GM18858 (cell line): ENCODE results near the gene TLR1.
"Not testable (repeated sequence)": the region's sequence is repeated elsewhere in the genome, so short reads cannot be mapped to it uniquely, and the experiment has no call there.

Source experiments
- ATAC-seq: cut with Tn5 transposase; IDR thresholded peaks from one replicate; pipeline ENCODE4 v1.9.1; 2021; ENCODE audit not compliant: unreplicated experiment

TLR1 gene

DNA sequence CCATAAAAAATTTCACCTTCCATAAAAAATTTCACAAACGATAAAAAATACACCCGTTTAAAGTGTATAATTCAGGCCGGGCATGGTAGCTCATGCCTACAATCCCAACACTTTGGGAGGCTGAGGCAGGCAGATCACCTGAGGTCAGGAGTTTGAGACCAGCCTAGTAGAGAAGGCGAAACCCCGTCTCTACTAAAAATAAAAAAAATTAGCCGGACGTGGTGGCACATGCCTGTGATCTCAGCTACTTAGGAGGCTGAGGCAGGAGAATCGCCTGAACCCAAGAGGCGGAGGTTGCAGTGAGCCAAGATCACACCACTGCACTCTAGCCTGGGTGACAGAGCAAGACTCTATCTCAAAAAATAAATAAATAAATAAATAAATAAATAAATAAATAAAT, 1.7 kb upstream of the TLR1 start:
- ATAC-seq = not testable (repeated sequence)

DNA sequence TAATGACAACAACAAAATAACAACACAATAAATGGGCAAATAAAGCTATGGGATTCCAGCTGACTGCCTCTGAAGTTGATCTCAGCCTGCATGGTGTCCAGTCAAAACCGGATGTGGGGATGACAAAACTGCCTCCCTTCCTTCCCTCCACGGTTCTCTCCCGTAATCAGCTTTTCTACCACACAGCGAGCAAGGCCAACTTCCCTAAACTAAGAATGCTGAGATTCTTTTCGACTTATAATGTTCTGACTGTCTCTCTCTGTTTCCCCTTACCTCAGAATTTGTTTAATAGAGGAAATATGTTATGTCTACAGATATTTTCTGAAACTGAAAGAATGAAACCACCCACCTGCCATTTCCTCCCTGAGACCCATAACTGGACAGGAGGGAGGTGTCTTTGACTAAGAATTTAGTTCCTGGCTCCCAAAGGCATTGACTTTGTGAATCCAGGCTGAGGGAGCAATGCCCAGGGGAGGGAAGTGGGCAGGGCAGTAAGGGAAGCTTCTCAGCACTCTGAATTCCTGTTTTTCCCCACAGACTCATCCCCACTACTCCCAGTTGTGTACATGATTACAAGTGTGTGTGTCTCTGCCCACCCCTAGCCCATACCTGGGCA, 1.0 kb upstream of the TLR1 start:
- peak; percentile 76 for ATAC-seq

DNA sequence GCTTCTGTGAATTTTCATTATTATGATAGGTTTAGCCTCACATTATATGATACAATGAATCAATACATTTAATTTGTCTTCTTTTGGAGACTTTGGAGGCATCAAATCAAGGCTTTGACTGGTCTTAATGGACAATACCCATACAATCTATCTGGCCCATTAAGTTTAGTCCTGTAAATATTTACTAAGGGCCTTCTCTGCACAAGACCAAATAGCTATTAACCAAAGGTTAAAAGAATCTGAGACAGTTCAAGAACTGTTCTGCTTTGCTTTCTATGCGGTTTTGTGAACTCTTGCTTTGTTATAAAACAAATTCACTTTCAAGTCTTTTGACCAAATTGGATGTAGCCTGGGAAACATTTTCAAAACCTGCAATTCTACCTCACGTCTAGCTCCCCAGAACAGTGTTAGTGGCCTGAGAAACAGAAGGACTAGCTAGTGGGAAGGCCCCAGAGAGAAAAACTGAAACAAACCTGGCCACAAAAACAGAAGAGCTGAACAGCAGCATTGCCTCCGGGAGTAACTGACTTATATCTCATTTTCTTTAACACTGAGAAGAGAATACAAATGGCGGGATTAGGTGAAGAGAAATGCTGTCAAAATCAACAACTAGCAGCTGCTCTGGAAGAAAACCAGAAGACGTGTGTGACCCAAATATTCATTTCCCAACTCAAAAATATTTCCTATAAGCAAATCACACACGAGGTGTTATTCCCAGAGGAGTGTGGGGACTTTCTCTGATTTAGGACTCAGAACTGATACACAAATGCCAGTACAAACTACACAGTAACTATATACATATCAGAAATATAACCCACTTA, 548 bp downstream of the TLR1 start:
- peak; percentile 35 for ATAC-seq

DNA sequence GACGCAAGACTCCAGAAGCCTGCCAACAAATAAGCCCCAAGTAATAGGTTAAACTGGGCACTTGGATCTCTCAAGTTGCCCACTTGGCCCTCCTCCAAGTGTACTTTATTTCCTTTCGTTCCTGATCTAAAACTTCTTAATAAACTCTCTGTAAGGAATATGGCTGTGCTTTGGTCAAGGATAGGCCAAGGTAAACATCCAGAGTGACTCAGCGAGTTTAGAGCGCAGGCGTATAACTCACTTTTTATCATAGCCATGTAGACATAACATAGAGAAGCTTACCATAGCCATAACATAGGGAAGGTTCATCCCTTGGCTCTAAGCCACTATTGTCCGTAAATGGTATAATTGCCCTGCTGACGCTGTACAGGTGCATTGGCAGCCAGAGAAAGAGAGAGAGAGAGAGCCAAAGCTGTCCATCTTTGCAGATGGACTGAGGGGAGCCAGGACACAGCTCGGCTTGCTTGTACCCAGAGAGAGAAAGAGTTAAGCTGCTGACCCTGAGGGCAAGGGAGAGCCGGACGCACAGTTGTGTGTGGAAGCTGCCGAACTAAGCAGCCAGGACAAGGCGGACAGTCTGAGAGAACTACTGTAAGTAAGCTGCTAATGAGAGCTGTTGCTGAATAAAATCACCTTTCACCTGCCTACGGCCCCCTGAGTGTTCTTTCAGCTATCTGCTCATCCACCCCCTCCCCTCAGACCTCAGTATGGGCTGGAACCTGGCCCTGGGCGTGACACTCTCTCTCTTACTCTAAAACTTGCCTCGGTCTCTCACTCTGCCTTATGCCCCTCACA, 1.8 kb downstream of the TLR1 start:
- no peak for ATAC-seq

DNA sequence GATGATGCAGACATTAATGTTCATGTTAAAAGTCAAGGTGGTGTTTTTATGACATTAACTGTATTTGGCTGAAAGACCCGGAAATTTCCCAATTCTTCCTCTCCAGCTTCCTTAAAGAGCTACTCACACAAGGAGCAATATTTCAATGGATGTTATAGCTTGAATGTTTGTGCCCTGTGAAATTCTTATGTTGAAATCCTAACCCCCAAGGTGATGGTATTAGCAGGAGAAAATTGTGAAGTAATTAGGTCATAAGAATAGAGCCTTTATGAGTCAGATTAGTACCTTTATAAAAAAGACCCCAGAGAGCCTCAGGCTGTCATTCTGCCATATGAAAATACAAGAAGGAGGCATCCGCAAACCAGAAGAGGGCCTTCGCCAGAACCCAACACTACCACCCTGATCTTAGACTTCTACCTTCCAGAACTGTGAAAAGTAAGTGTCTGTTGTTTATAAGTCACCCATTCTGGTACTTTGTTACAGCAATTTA, 3.6 kb downstream of the TLR1 start:
- no peak for ATAC-seq

DNA sequence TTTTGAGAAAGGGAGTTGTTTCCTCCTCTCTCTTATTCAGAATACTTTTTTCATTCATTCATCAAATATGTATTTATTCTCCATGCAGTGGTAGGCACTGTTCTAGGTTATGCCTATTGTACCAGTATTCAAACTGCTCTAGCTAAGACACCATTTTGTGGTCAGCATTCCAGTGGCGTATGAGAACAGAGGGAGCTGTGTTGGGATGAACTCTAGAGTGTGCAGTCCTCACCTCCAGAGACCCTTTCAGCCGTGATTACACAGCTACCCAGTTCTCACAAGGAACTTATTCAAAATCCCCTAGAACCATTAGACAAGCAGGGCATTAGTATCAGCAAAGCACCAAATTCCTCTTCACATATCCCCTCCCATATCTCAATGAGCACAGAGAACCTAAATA, 4.2 kb downstream of the TLR1 start:
- ATAC-seq = no peak

DNA sequence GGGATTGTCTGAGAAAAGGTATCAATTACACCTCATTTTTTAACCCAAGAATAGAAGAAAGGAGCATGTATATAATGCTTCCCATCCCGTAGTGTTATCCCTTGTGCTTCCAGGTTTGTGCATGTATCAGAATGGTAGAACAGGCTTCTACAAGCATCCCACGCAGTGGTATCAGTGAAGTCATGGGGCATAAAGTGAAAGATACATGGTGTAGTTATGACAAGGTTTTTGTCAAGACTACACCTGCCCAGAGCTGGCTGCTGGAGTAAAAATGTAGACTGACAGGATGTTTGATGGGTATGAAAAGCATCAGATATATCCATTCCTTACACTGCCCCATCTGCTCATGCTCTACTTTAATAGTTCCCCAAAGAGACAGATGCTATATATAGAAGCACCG, 9.5 kb downstream of the TLR1 start:
- no peak for ATAC-seq

DNA sequence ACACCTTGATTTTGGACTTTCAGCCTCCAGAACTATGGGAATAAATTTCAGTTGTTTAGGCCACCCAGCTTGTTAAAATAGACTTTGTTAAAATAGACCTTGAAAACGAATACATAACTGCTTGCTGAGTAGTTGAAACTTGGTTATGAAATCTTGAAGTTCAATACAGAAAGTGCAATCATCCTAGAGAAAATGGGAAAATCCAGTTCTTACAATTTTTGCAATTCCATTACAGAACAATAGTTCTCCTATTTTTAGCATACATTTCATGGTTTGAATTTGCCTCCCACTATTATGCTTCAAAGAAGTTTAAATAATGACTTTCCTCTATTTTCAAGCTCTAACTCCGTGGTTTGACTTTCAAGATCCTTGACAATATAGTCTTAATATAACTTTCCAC, 10.5 kb downstream of the TLR1 start:
- ATAC-seq = no peak

DNA sequence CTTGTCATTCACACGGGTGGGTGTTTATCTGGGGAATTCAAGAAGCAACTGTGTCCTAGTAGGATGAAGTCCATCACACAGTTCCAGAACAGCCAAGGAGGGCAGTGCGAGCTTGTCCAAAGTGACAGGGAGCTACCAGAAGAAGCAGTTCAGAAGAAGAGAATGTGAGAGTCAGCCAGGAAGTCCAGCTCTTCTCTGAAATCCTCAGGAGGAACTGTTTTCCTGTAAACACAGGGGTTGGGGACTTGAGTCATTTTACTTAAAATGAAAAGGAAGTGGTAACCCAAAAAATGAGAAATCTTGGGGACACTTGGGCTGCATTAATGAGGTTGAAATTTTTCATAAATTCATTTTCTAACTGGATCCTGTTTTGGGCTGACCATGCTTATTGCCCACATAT, 13.6 kb downstream of the TLR1 start:
- ATAC-seq = no peak

DNA sequence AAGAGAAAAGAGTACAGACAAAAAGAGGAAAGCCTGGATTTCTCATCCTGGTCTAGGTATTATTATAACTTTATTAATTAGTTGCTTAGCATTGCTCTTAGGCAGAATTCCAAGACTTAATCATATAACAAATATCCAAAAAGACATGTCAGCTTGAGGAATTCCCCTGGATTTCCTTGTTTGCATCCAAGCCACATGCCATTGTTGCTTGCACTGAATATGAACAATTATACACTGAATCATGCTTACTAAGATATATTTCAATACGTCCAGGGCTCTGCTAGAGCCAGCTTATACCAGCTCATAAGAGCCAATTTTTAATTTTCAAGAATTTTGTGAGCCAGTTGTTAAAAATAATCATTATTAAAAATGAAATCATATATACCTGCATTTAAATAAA, 16.3 kb downstream of the TLR1 start:
- ATAC-seq = no peak

DNA sequence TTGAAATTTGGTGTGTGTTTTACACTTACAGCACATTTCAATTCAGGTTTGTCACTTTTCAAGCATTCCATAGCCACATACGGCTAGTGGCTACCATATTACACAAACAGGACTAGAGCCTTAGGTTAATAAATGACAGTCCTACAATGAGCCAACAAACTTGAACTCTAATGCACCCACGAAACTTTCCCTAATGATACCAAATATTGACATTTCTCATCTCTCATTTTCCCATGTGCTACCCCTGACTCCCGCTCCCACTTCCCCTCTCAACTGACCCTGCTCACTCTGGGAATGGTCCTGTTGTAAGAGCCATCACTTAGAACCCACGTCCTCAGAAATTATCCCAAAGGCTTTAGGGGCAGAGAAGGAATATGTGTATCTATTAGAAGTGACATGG, 16.9 kb downstream of the TLR1 start:
- no peak for ATAC-seq

DNA sequence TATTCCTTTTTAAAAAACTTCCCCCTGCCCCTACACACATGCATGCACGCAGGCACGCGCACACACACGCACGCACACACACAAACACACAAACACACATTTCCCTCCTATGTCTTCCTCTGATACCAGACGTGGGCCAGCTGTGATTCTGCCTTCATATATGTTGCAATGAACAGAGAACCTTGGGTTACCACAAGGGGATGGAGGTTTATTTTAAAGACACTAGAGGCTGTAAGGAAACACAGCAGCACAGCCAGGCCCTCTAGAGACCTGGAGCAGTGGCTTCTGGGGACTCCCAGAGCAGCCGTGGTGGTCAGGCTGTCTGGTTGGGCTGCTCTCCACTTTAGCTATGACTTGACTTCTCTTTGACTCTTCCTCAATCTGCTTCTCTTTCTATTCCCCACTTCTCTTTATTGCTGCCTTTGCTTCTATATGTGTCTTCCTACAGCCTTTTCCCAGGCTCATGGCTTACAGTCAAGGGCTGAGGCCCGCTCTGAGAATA, 18.6 kb downstream of the TLR1 start:
- peak; percentile 36 for ATAC-seq

DNA sequence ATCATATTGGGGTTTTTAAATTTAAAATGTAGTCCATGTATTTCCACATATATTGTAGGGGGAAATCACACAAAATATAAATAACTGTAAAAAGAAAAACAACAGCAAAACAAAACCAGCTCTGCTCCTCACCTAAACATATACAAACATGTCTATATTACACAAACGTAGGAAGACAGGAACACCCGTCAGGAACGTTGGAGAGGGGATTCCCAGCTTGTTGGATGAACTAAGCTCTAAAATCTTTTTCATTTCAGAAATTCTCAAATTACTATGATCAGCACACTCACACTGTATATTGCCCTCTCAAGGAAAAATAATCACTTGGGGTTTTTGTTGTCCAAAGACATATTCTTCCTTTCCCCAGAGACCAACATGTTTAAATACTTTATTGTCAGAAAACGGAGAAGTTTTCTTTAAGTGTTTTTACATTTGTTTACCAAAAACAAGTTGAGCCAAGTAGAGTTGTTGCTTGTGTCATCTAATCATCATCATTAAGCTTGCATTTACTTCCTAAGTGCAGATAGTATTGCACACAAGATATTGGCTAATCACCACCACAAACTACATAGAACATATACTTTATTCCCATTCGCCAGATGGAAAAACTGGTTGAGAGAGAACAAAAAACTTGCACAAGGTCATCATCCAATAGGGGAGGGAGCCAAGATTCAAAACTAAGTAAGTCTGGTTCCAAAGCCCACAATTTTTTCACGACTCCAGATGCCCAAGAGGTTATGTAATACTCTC, 19.4 kb downstream of the TLR1 start:
- no peak for ATAC-seq

DNA sequence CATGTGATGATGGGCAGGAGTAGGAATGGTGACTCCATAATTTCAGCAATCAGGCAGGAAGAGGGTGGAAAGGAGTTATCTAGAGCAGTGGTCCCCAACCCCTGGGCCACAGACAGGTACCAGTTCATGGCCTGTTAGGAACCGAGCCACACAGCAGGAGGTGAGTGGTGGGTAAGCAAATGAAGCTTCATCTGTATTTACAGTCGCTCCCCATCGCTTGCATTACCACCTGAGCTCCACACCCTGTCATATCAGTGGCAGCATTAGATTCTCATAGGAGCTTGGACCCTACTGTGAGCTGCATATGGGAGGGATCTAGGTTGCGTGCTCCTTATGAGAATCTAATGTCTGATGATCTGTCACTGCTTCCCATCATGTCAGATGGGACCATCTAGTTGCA, 20.4 kb downstream of the TLR1 start:
- ATAC-seq = no peak

DNA sequence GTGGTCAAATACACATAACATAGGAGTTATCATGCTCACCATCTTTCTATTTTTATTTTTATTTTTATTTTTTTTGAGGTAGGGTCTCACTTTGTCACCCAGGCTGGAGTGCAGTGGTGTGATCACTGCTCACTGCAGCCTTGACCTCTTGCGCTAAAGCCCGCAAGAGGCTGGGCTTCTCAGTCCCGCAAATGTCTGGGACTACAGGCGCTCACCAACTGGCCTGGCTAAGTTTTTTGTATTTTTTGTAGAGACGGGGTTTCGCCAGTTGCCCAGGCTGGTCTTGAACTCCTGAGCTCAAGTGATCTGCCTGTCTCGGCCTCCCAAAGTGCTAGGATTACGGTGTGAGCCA, 21.5 kb downstream of the TLR1 start:
- ATAC-seq = no peak

DNA sequence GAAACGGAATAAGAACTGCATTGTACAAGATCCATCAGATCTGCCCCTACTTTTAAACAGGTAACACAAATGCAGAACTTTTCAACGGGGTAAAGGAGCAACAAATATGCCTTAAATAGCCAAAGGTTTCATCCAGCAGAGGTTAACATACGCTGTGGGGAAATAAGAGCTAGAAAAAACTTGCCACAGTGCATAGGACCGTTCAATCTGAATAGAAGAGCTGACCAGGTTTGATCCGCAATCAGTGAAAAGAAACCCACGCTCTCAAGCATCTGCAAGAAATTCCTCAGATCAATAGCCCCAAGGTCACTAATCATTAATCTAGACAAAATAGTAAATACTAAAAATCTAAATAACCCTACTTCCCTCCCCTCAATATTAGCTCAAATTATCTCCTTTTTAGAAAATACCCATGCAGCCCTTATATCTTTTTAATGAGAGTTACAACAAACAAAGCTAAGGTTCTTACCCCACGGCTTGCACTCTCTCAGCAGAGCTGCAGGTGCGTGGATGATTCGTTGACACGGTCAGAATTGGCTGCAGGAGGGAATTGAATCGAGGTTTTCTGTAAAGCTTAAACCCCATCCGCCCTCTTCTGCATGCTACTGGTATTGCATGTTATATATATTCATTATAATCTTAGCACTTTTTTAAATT, 22.0 kb downstream of the TLR1 start, which contains the start of gene TLR10:
TLR10 (minus strand) TSS at position 539 of the 657 bp plus-strand sequence. CDS start 7,400 bp downstream, outside the sequence.
- no peak for ATAC-seq

DNA sequence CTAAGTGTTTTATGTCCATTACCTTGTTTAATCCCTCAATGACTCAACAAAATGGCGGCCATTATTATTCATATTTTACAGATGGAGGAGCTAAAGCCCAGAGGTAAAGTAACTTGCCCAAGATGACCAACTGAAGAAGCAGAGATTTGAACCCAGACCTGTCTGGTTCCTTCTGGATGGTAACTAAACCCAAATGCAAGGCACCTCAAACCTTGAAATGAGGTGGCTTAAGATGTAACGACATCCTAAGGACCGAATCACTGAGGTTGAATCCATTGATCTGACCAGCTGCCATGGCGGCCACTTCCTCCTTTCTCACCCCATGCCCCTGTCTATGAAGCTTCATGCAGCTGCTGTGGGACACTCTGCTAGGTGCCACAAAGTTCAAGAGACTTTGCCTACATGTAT, 22.7 kb downstream of the TLR1 start:
- ATAC-seq = no peak

DNA sequence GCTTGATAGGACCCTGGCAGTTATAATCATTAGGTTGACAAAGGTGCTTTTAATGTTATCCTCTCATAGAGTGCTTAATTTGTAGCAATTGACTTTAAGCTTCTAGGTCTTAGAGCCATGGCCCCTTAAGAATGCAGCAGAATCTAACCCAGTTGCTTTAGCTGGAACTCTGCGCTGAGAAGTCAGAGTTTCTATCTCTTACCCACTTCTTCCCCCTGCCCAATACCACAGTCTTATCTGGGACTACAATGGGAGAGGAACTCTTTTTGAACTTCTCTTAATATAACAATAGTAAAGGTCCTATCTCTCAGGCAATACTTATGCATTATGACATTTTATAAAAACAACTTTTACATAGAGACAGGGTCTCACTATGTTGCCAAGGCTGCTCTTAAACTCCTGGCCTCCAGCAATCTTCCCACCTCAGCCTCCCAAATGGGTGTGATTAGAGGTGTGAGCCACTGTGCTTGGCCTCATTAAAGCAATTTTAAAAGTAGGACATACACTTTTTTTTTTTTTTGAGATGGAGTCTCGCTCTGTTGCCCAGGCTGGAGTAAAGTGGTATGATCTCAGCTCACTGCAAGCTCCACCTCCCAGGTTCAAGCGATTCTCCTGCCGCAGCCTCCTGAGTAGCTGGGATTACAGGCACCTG, 23.6 kb downstream of the TLR1 start:
- ATAC-seq = no peak

DNA sequence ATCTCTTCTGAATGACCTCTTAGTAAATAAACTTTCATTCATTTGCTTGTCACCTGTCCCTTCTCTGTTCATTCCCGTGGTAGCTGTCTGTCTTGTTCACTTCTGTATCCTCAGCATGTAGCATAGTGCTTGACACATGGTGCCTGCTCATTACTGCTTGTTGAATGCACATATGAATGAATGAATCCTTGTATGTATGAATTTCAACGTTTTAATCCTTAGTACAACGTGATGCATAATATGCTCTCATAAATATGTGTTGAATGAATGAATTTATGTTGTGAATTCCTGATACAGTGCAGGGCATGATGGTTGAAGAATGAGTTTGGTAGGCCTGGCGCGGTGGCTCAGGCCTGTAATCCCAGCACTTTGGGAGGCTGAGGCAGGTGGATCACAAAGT, 24.8 kb downstream of the TLR1 start:
- ATAC-seq = no peak

DNA sequence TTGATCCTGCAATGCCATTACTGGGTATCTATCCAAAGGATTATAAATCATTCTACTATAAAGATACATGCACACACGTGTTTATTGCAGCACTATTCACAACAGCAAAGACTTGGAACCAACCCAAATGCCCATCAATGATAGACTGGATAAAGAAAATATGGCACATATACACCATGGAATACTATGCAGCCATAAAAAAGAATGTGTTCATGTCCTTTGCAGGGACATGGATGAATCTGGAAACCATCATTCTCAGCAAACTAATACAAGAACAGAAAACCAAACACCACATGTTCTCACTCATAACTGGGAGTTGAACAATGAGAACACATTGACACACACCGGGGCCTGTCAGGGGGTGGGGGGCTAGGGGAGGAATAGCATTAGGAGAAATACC, 26.7 kb downstream of the TLR1 start:
- ATAC-seq = not testable (repeated sequence)
